Calu3 (cell line): ENCODE data around the gene ZNF333. TPM values are rescaled to one million over a fixed set of nuclear protein-coding genes. Genes with fewer than 3 reads are reported as not detected.

Experiments
- Bru-seq: library from RNA; stranded (reverse); fragments of 400-500 nt; gene quantifications from one replicate; lab custom pipeline; 2021; lab: Mats Ljungman, UMichigan
- BruChase-seq, 2 experiments: library from RNA; stranded (reverse); fragments of 400-500 nt; gene quantifications; one replicate each; lab custom pipeline; 2021; lab: Mats Ljungman, UMichigan
- BruUV-seq: library from RNA; stranded (reverse); fragments of 400-500 nt; replicated peaks from 2 replicates; lab custom pipeline; 2021; lab: Mats Ljungman, UMichigan
- CTCF ChIA-PET: fragments of 300-600 bp; sonication (Branson Sonifier 250); formaldehyde crosslinking; loops from one replicate; lab custom pipeline; 2022; ENCODE audit warnings: antibody characterized with exemption; lab: Charles Lee
- DNase-seq: peaks from one replicate; pipeline ENCODE4 v3.0.0; 2022
- H3K27ac Mint-ChIP-seq: one replicate; pipeline ENCODE4 v1.8.0; 2022; ENCODE audit warnings: mixed read lengths; ENCODE audit not compliant: unreplicated experiment
- H3K27me3 Mint-ChIP-seq: one replicate; pipeline ENCODE4 v1.8.0; 2022; ENCODE audit warnings: mixed read lengths; ENCODE audit not compliant: unreplicated experiment
- H3K36me3 Mint-ChIP-seq: one replicate; pipeline ENCODE4 v1.8.0; 2022; ENCODE audit warnings: mild to moderate bottlenecking, moderate library complexity, mixed read lengths; ENCODE audit not compliant: insufficient read depth, unreplicated experiment
- H3K4me1 Mint-ChIP-seq: one replicate; pipeline ENCODE4 v1.8.0; 2022; ENCODE audit warnings: mild to moderate bottlenecking, low read depth, mixed read lengths; ENCODE audit not compliant: unreplicated experiment
- H3K4me3 Mint-ChIP-seq: one replicate; pipeline ENCODE4 v1.8.0; 2022; ENCODE audit warnings: mild to moderate bottlenecking, low read depth, moderate library complexity, mixed read lengths; ENCODE audit not compliant: unreplicated experiment
- H3K9me3 Mint-ChIP-seq: one replicate; pipeline ENCODE4 v1.8.0; 2022; ENCODE audit warnings: low read depth, mixed read lengths; ENCODE audit not compliant: unreplicated experiment
- CTCF ChIP-seq: fragments of 200-600 bp; IDR thresholded peaks from one replicate; pipeline ENCODE4 v1.8.0; 2022; ENCODE audit warnings: antibody characterized with exemption; ENCODE audit not compliant: unreplicated experiment
- intact Hi-C: fragments of 100-400 bp; cut with micrococcal nuclease; formaldehyde crosslinking; loops from one replicate; pipeline ENCODE4 v1.10.0; 2022; ENCODE audit not compliant: unreplicated experiment
- long read RNA-seq: library from polyadenylated mRNA; stranded (forward); transcript quantifications from one replicate; pipeline ENCODE4 v2.0.0, GENCODE V29; 2022
- total RNA-seq: library from RNA; stranded (reverse); gene quantifications from 2 replicates; pipeline ENCODE4 v1.2.3, GENCODE V29; 2022

Gene ZNF333
- total RNA-seq (5.1 and 5.8 TPM in 2 replicates), Bru-seq, nascent RNA (percentile 38 among the genes with signal in this experiment), BruChase-seq, experiment 1, labeled RNA remaining after a 6-hour chase (percentile 43 among the genes with signal in this experiment), BruChase-seq, experiment 2, labeled RNA remaining after a 2-hour chase (percentile 41 among the genes with signal in this experiment)
- long read RNA-seq, full-length matches to known transcripts: 1 of 6 reads
- long read RNA-seq, partial matches to known transcripts: 1 of 6 reads
- long read RNA-seq, other reads (novel, unspliced or antisense): 4 of 6 reads

- CTCF ChIA-PET: interaction anchor here (0.5 to 1.0 kb wide), 3 partner anchors 116 to 876 kb away, joined by 4 to 6 read pairs (median 4); no protein-coding TSS in a partner anchor
- peak; percentile 95 for DNase-seq
- Mint-ChIP-seq H3K27me3 (no peaks in the 10 kb centered on the region), H3K4me1 (no peaks in the 10 kb centered on the region), H3K9me3 (no peaks in the 10 kb centered on the region), H3K36me3 (peaks cover 11% of the 10 kb centered on the region), H3K27ac (peak within 1 kb of the TSS; percentile 69), H3K4me3 (peak within 1 kb of the TSS; percentile 73)
- intact Hi-C loops: no loop called here
- TF ChIP-seq CTCF: no peak
- no TSS peak for BruUV-seq
These were observed at the start of gene ZNF333 for GRCh38 chr19:14689598-14690503. Gene ZNF333, plus strand, starts transcription at chr19:14690048. Its CDS starts 3,444 bp downstream, at chr19:14693492.

GRCh38 chr19:14648506-14648905 lies 41.3 kb upstream of the ZNF333 start:
- Mint-ChIP-seq H3K27ac (no peak overlapping the region), H3K27me3 (peaks cover 37% of the 10 kb centered on the region), H3K9me3 (no peaks in the 10 kb centered on the region), H3K4me1 (no peaks in the 10 kb centered on the region), H3K36me3 (no peaks in the 10 kb centered on the region), H3K4me3 (no peak overlapping the region)
- DNase-seq: no peak
- TF ChIP-seq CTCF: no peak
- CTCF ChIA-PET: no interaction called here
- no TSS peak for BruUV-seq
- intact Hi-C loops: no loop called here

- CTCF ChIA-PET: no interaction called here
- no peaks in the 10 kb centered on the region for H3K9me3 Mint-ChIP-seq
- peaks cover 37% of the 10 kb centered on the region for H3K27me3 Mint-ChIP-seq
- H3K27ac Mint-ChIP-seq: no peak overlapping the region
- no peak for TF ChIP-seq CTCF
- no peaks in the 10 kb centered on the region for H3K4me1 Mint-ChIP-seq
- H3K36me3 Mint-ChIP-seq: no peaks in the 10 kb centered on the region
- DNase-seq: no peak
- intact Hi-C loops: no loop called here
- H3K4me3 Mint-ChIP-seq: no peak overlapping the region
- no TSS peak for BruUV-seq
These were observed 40.8 kb upstream of the ZNF333 start for GRCh38 chr19:14649020-14649419.

GRCh38 chr19:14650161-14650560 lies 39.7 kb upstream of the ZNF333 start:
- DNase-seq: no peak
- Mint-ChIP-seq H3K9me3 (no peaks in the 10 kb centered on the region), H3K27me3 (peaks cover 37% of the 10 kb centered on the region), H3K4me3 (no peak overlapping the region), H3K4me1 (no peaks in the 10 kb centered on the region), H3K27ac (no peak overlapping the region), H3K36me3 (no peaks in the 10 kb centered on the region)
- TF ChIP-seq CTCF: no peak
- intact Hi-C loops: no loop called here
- CTCF ChIA-PET: no interaction called here
- BruUV-seq: no TSS peak
